22Rv1 (cell line): Measurements from ENCODE around the gene MYH14.

Experiments
- CTCF ChIP-seq: fragments of 450-650 bp; IDR thresholded peaks from 2 replicates; pipeline ENCODE4 v1.5.1; 2017; ENCODE audit warnings: mild to moderate bottlenecking
- ZFX ChIP-seq: fragments of 450-650 bp; IDR thresholded peaks from 2 replicates; pipeline ENCODE4 v1.6.1; 2017; ENCODE audit warnings: antibody characterized with exemption, borderline replicate concordance

- TF ChIP-seq CTCF (no peak), ZFX (no peak)
Observed at GRCh38 chr19:50326101-50326664, 122.8 kb downstream of the MYH14 start.
